ENCODE measurements around the gene LRMDA.

DNA sequence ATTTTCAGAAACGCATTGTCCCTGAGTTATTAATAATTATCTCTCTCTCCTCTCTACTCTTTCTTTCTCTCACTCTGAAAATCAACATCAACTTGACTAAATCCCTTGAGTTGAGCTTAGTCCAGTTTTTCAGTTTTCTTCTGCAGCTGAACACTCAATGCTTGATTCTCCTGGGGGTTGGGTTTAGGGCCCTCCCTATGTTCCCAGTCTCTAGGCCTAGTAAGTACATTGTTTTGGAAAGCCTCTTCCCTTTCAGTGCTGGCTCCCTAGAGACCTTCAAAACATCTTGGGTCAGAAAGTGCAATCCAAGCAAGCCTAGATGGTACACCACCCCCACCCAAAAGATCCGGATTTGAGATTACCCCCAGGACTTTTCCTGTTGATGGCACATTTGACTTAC is 488.5 kb downstream of the LRMDA start:
- TF ChIP-seq, protein P1, sequence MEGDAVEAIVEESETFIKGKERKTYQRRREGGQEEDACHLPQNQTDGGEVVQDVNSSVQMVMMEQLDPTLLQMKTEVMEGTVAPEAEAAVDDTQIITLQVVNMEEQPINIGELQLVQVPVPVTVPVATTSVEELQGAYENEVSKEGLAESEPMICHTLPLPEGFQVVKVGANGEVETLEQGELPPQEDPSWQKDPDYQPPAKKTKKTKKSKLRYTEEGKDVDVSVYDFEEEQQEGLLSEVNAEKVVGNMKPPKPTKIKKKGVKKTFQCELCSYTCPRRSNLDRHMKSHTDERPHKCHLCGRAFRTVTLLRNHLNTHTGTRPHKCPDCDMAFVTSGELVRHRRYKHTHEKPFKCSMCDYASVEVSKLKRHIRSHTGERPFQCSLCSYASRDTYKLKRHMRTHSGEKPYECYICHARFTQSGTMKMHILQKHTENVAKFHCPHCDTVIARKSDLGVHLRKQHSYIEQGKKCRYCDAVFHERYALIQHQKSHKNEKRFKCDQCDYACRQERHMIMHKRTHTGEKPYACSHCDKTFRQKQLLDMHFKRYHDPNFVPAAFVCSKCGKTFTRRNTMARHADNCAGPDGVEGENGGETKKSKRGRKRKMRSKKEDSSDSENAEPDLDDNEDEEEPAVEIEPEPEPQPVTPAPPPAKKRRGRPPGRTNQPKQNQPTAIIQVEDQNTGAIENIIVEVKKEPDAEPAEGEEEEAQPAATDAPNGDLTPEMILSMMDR (IDR thresholded peaks at IDR 0.05), result no peak
- TF ChIP-seq EZH2 (IDR thresholded peaks at IDR 0.05) (no peak), EZH2phosphoT487 (IDR thresholded peaks at IDR 0.05) (no peak)

Measured in neural progenitor cell (in vitro differentiated cells).